HUES6 (cell line): ENCODE results near the gene NSUN3.
"Not testable (repeated sequence)": the region's sequence is repeated elsewhere in the genome, so short reads cannot be mapped to it uniquely, and the experiment has no call there.

Source experiments
- H3K27ac ChIP-seq: 2 replicates; pipeline ENCODE4 v1.7.0; 2013; ENCODE audit warnings: low read depth, mild to moderate bottlenecking, low read length, inconsistent platforms
- H3K27me3 ChIP-seq: 2 replicates; pipeline ENCODE4 v1.6.1; 2013; ENCODE audit warnings: low read length; ENCODE audit not compliant: control insufficient read depth, insufficient read depth
- H3K36me3 ChIP-seq: 2 replicates; pipeline ENCODE4 v1.6.1; 2013; ENCODE audit warnings: low read length; ENCODE audit not compliant: control insufficient read depth, insufficient read depth
- H3K4me1 ChIP-seq: 2 replicates; pipeline ENCODE4 v1.6.1; 2013; ENCODE audit warnings: low read length; ENCODE audit not compliant: control insufficient read depth, insufficient read depth
- H3K4me3 ChIP-seq: 2 replicates; pipeline ENCODE4 v1.5.1; 2013; ENCODE audit warnings: low read depth, low read length
- H3K9ac ChIP-seq: one replicate; pipeline ENCODE4 v1.6.1; 2013; ENCODE audit warnings: mild to moderate bottlenecking, low read length
- H3K9me3 ChIP-seq: 2 replicates; pipeline ENCODE4 v1.6.1; 2013; ENCODE audit warnings: low read depth, low read length; ENCODE audit not compliant: control insufficient read depth, insufficient read depth

Gene NSUN3

GRCh38 chr3:94062513-94063404 is at the start of gene NSUN3, which contains the start of gene DHFR2:
Gene NSUN3, plus strand, starts transcription at chr3:94063061. Its CDS starts 66 bp downstream, at chr3:94063127.
Gene DHFR2, minus strand, starts transcription at chr3:94062916. Its CDS starts 1,405 bp downstream, at chr3:94061511.
- 0 out of 2 replicates have a peak, but pooled peaks cover 3% of the 10 kb centered on the region for H3K4me1 ChIP-seq
- H3K36me3 ChIP-seq, result peaks cover 3% of the 10 kb centered on the region; the same call in 1 of the 2 replicates
- H3K27ac ChIP-seq, result peak within 1 kb of the TSS; percentile 93
- peak within 1 kb of the TSS; percentile 86 for H3K4me3 ChIP-seq
- H3K9ac ChIP-seq, result peak within 1 kb of the TSS; percentile 93
- no peaks in the 10 kb centered on the region for H3K9me3 ChIP-seq
- H3K27me3 ChIP-seq, result no peaks in the 10 kb centered on the region

DNA sequence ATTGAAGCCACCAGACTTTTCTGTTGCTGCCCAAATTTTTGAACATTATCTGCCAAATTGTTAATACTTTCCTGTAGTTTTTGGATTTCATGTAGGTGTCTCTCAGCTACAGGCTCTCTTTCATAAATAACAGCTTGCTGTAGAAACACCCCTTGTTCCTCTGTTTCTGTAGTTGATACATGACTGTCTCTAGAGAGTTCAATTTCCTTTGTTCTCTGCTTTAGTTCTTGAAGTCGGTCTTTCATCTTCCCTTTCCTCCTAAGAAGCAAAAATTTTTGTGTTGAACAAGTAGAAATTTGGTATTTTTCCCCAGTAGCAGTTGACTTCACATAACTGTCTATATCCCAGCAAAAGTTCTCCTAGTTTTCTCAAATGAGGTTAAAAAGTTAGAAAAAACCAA is 47.8 kb upstream of the NSUN3 start:
- Histone ChIP-seq H3K9ac (no peak overlapping the region), H3K4me3 (no peak overlapping the region), H3K4me1 (no peaks in the 10 kb centered on the region), H3K27me3 (no peaks in the 10 kb centered on the region), H3K27ac (no peak overlapping the region), H3K36me3 (peaks cover 3% of the 10 kb centered on the region; the same call in 1 of the 2 replicates), H3K9me3 (no peaks in the 10 kb centered on the region)

GRCh38 chr3:94019659-94020058 is 43.2 kb upstream of the NSUN3 start:
- H3K27ac ChIP-seq, result no peak overlapping the region
- H3K9me3 ChIP-seq, result no peaks in the 10 kb centered on the region
- no peak overlapping the region for H3K9ac ChIP-seq
- no peaks in the 10 kb centered on the region for H3K27me3 ChIP-seq
- no peak overlapping the region for H3K4me3 ChIP-seq
- no peaks in the 10 kb centered on the region; the same call in 1 of the 2 replicates for H3K36me3 ChIP-seq
- H3K4me1 ChIP-seq, result no peaks in the 10 kb centered on the region

GRCh38 chr3:94020293-94020692 is 42.6 kb upstream of the NSUN3 start:
- no peak overlapping the region for H3K9ac ChIP-seq
- H3K9me3 ChIP-seq, result no peaks in the 10 kb centered on the region
- H3K4me3 ChIP-seq, result no peak overlapping the region
- no peak overlapping the region for H3K27ac ChIP-seq
- no peaks in the 10 kb centered on the region for H3K4me1 ChIP-seq
- no peaks in the 10 kb centered on the region for H3K27me3 ChIP-seq
- no peaks in the 10 kb centered on the region; the same call in 1 of the 2 replicates for H3K36me3 ChIP-seq

- no peak overlapping the region for H3K9ac ChIP-seq
Observed at GRCh38 chr3:94024385-94024784, 38.5 kb upstream of the NSUN3 start.

GRCh38 chr3:94026623-94027022 is 36.2 kb upstream of the NSUN3 start:
- Histone ChIP-seq H3K27ac (no peak overlapping the region), H3K9ac (no peak overlapping the region), H3K4me1 (no peaks in the 10 kb centered on the region), H3K27me3 (no peaks in the 10 kb centered on the region), H3K36me3 (no peaks in the 10 kb centered on the region; the same call in 1 of the 2 replicates), H3K9me3 (no peaks in the 10 kb centered on the region), H3K4me3 (no peak overlapping the region)

More at GRCh38 chr3:94024385-94024784, 38.5 kb upstream of the NSUN3 start:
- H3K36me3 ChIP-seq, result no peaks in the 10 kb centered on the region; the same call in 1 of the 2 replicates
- H3K27ac ChIP-seq, result no peak overlapping the region
- no peaks in the 10 kb centered on the region for H3K4me1 ChIP-seq
- no peaks in the 10 kb centered on the region for H3K9me3 ChIP-seq
- H3K27me3 ChIP-seq, result no peaks in the 10 kb centered on the region
- no peak overlapping the region for H3K4me3 ChIP-seq

GRCh38 chr3:94028093-94028837 is 34.6 kb upstream of the NSUN3 start, which contains the start of gene STX19:
Gene STX19, minus strand, starts transcription at chr3:94028597. Its CDS starts 13,328 bp downstream, at chr3:94015269.
- Histone ChIP-seq H3K27me3 (no peaks in the 10 kb centered on the region), H3K9ac (no peak within 1 kb of the TSS), H3K9me3 (no peaks in the 10 kb centered on the region), H3K27ac (no peak within 1 kb of the TSS), H3K4me3 (no peak within 1 kb of the TSS), H3K4me1 (no peaks in the 10 kb centered on the region), H3K36me3 (no peaks in the 10 kb centered on the region)

DNA sequence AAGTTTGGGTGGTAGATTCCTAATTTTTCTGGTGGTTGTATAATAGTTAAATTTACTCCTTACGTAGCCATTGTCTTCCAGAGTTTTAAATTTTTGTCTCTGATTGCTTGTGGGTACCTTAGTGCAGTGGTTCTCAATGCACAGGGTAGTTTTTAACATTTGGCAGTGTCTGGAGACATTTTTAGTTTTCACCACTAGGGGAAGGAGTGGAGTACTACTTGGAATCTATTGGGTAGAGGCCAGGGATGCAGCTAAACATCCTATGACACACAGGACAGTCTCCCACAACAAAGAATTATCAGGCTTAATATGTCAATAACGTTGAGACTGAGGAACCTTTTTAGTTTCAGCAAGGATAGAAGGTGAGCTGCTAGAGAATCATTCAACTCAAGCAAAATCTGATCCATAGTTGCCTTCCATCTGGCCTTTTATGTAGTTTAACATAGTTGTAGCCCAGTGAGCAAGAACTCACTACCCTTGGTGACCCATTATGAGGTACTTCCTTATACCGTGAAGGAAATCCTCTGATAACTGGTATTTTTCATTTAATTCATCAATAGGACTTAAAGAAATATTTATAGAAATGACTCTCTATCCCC is 25.9 kb upstream of the NSUN3 start:
- no peak overlapping the region for H3K4me3 ChIP-seq
- peaks cover 10% of the 10 kb centered on the region; the same call in 1 of the 2 replicates for H3K36me3 ChIP-seq
- H3K9me3 ChIP-seq, result no peaks in the 10 kb centered on the region
- no peaks in the 10 kb centered on the region for H3K4me1 ChIP-seq
- H3K9ac ChIP-seq, result no peak overlapping the region
- H3K27me3 ChIP-seq, result no peaks in the 10 kb centered on the region
- H3K27ac ChIP-seq, result no peak overlapping the region

DNA sequence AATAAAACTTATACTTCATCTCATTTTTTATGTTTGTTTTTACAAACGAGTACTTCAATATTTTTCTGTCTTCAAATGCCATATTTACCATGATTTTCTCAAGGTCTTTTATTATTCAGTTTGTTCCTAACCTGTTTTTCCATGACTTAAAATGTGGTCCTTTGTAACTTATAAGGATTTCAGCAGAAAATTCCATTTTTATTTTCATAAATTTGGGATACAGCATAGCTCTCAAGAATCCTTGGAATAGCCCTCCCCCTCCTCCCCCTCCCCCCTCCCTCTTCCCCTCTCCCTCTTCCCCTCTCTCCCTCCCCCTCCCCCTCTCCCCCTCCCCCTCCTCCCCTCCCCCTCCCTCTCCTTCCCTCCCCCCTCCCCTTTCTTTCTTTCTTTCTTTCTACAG is 19.6 kb upstream of the NSUN3 start:
- H3K27ac ChIP-seq, result no peak overlapping the region
- H3K4me1 ChIP-seq, result no peaks in the 10 kb centered on the region
- H3K36me3 ChIP-seq, result peaks cover 25% of the 10 kb centered on the region
- peaks cover 14% of the 10 kb centered on the region; the same call in 1 of the 2 replicates for H3K9me3 ChIP-seq
- H3K27me3 ChIP-seq, result no peaks in the 10 kb centered on the region
- no peak overlapping the region for H3K4me3 ChIP-seq
- no peak overlapping the region for H3K9ac ChIP-seq

DNA sequence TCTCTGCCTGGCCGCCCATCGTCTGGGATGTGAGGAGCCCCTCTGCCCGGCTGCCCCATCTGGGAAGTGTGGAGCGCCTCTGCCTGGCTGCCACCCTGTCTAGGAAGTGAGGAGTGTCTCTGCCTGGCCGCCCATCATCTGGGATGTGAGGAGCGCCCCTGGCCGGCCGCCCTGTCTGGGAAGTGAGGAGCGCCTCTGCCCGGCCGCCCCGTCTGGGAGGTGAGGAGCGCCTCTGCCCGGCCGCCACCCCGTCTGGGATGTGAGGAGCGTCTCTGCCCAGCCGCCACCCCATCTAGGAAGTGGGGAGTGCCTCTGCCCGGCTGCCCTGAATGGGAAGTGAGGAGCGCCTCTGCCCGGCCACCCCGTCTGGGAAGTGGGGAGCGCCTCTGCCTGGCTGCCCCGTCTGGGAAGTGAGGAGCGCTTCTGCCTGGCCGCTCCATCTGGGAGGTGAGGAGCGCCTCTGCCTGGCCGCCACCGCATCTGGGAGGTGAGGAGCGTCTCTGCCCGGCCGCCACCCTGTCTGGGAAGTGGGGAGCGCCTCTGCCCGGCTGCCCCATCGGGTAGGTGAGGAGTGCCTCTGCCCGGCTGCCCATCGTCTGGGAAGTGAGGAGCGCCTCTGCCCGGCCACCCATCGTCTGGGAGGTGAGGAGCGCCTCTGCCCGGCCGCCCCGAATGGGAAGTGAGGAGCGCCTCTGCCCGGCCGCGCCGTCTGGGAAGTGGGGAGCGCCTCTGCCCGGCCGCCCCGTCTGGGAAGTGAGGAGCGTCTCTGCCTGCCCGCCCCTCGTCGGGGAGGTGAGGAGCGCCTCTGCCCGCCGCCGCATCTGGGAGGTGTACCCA is 18.5 kb upstream of the NSUN3 start:
- not testable (repeated sequence) for H3K27me3 ChIP-seq, H3K4me1 ChIP-seq, H3K4me3 ChIP-seq, H3K27ac ChIP-seq, H3K9ac ChIP-seq
- Histone ChIP-seq H3K9me3 (peaks cover 14% of the 10 kb centered on the region; the same call in 1 of the 2 replicates), H3K36me3 (peaks cover 25% of the 10 kb centered on the region)
